Astrocyte of the spinal cord (primary cell): Measurements from ENCODE around the gene MAP4K4.

Source experiments
- DNase-seq: peaks from one replicate; pipeline ENCODE4 v3.0.0; 2011; ENCODE audit warnings: low read depth, low spot score
- H3K4me3 ChIP-seq: 2 replicates; pipeline ENCODE4 v1.5.1; 2011; ENCODE audit warnings: low read depth, mild to moderate bottlenecking, low read length, moderate library complexity
- CTCF ChIP-seq: IDR thresholded peaks from 2 replicates; pipeline ENCODE4 v1.5.1; 2012; ENCODE audit warnings: low read depth, mild to moderate bottlenecking, low read length, inconsistent platforms
- in situ Hi-C: cut with HindIII; loops from 2 replicates; pipeline ENCODE4 v1.10.0; 2017; ENCODE audit warnings: low sequenced_read_pairs

Gene MAP4K4

GRCh38 chr2:101740555-101740964 lies 43.1 kb downstream of the MAP4K4 start:
- no peak for TF ChIP-seq CTCF
- in situ Hi-C loops, result no loop called here
- no peak overlapping the region for H3K4me3 ChIP-seq
- DNase-seq, result no peak

GRCh38 chr2:101741775-101742520 lies 44.4 kb downstream of the MAP4K4 start:
- in situ Hi-C loops, result no loop called here
- H3K4me3 ChIP-seq, result no peak overlapping the region
- no peak for DNase-seq
- no peak for TF ChIP-seq CTCF

DNA sequence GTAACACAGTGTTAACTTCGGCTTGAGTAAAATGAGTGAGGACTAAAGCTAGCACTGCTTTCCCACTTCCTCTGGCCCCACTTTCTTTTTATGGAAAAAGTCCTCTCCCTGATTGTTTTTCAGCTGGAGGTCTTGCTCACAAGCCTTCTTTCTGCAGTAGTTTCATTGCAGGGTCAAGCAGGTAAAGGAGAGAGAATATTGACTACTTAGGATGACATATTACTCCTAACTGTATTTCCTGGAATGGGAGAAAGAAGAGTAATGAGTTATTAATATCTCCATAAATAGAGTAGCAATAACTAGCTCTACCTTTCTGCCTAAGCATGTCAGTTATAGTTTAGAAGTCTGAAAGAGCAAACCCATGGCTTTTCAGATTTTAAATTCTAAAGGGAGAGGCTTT lies 45.0 kb downstream of the MAP4K4 start:
- H3K4me3 ChIP-seq, result no peak overlapping the region
- DNase-seq, result no peak
- TF ChIP-seq CTCF, result no peak
- in situ Hi-C loops, result no loop called here

DNA sequence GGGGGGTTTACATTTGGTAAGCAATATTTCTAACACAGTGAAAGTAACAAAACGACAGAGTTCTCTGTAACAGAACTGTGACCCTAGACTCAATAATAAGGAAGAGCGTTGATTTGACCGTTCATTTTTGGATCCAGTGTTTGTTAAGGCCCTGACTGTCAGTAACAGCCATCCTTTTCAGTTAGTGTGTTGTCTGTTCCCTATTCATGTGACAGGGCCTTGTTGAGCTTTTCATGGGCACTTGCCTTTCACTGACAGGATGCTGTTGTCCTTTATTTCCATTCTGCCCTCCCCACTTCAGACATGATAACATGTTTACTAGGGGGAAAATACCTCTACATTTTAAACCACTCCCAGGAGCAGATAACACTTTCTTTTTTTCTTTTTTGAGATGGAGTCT lies 45.8 kb downstream of the MAP4K4 start:
- in situ Hi-C loops, result no loop called here
- no peak for TF ChIP-seq CTCF
- no peak for DNase-seq
- H3K4me3 ChIP-seq, result no peak overlapping the region

- in situ Hi-C loops, result no loop called here
- TF ChIP-seq CTCF, result no peak
- no peak for DNase-seq
- H3K4me3 ChIP-seq, result no peak overlapping the region
These were observed 47.3 kb downstream of the MAP4K4 start for GRCh38 chr2:101744832-101745231.

DNA sequence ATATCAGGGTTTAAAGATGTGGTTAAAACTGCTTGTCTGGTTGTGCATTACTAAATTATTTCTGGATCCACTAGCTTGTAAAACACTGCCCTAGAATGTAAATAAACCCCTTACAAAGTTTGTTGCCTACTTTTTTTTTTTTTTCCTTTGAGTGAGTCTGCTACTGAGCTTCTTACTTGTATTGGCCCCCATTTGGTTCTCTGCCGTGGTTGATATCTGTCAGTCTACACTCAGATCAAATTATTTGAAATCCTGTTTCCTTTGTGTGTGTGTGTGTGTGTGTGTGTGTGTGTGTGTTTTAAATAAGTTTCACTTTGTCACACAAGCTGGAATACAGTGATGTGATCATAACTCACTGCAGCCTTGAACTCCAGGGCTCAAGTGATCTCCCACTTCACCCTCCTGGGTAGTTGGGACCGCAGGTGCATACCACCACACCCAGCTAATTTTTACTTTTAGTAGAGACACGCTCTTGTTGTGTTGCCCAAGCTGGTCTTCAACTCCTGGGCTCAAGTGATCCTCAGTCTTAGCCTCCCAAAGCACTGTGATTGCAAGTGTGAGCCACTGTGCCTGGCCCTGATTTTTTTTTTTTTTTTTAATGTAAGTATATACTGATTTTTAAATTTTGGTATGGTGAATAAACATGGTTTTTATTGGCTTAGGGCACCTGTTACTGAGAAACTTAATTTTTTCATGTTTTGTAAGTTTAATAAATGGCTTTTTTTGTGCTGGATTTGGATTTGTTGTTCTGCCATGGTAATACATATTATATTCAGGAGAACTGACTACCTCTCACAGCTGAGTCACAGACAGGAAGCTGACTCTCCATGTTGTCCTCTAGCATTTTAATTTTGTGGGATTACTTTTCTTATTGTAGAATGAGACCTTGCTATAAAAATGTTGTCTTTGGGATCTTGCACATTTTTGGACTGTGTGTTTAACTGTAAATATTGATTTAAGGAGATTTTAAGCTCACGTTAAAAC lies 48.5 kb downstream of the MAP4K4 start:
- peak; percentile 86 for DNase-seq
- in situ Hi-C loops, result no loop called here
- no peak for TF ChIP-seq CTCF
- no peak overlapping the region for H3K4me3 ChIP-seq
